PC-3 (cell line): Measurements from ENCODE around the gene NKX2-4. TPM values are rescaled to one million over a fixed set of nuclear protein-coding genes. Genes with fewer than 3 reads are reported as not detected.

Experiments
- ATAC-seq: fragments of 200-7000 bp; cut with Tn5 transposase; 2 replicates; pipeline ENCODE4 v1.9.1; 2020; ENCODE audit warnings: mild to moderate bottlenecking, moderate library complexity
- BruUV-seq: library from RNA; stranded (reverse); fragments of 400-500 nt; replicated peaks from 2 replicates; lab custom pipeline; 2021; lab: Mats Ljungman, UMichigan
- CTCF ChIA-PET: fragments of 300-600 bp; sonication (Branson Sonifier 250); formaldehyde crosslinking; loops from one replicate; lab custom pipeline; 2022; ENCODE audit warnings: antibody characterized with exemption; lab: Charles Lee
- POLR2A ChIA-PET: fragments of 300-600 bp; sonication (Branson Sonifier 250); formaldehyde crosslinking; loops from one replicate; lab custom pipeline; 2022; ENCODE audit warnings: antibody characterized with exemption; ENCODE audit not compliant: unreplicated experiment; lab: Charles Lee
- DNase-seq: peaks from one replicate; pipeline ENCODE4 v3.0.0-alpha.2; 2015
- H2AFZ ChIP-seq: fragments of 300-600 bp; sonication (generic); 2 replicates; pipeline ENCODE4 v1.6.0; 2016; ENCODE audit warnings: antibody characterized with exemption, low read length
- H3F3A ChIP-seq: fragments of 300-600 bp; sonication (generic); one replicate; pipeline ENCODE4 v1.6.0; 2017; ENCODE audit warnings: antibody characterized with exemption, low read length, control low read depth, mild to moderate bottlenecking; ENCODE audit not compliant: unreplicated experiment
- H3K27ac ChIP-seq: fragments of 300-600 bp; sonication (generic); 2 replicates; pipeline ENCODE4 v1.5.1; 2016; ENCODE audit warnings: mild to moderate bottlenecking, low read length
- H3K27me3 ChIP-seq: fragments of 300-600 bp; sonication (generic); 2 replicates; pipeline ENCODE4 v1.6.1; 2016; ENCODE audit warnings: low read length, mixed read lengths
- H3K36me3 ChIP-seq: fragments of 300-600 bp; sonication (generic); 2 replicates; pipeline ENCODE4 v1.6.1; 2016; ENCODE audit warnings: low read depth, mixed run types, low read length, mixed read lengths
- H3K4me1 ChIP-seq: fragments of 300-600 bp; sonication (generic); 2 replicates; pipeline ENCODE4 v1.5.1; 2016; ENCODE audit warnings: low read length; ENCODE audit not compliant: insufficient read depth
- H3K4me2 ChIP-seq: fragments of 300-600 bp; sonication (generic); 2 replicates; pipeline ENCODE4 v1.6.0; 2016; ENCODE audit warnings: low read length
- H3K4me3 ChIP-seq: fragments of 300-600 bp; sonication (generic); 2 replicates; pipeline ENCODE4 v1.5.1; 2016; ENCODE audit warnings: mild to moderate bottlenecking, low read length, mixed read lengths
- H3K79me2 ChIP-seq: fragments of 300-600 bp; sonication (generic); 2 replicates; pipeline ENCODE4 v1.6.1; 2017; ENCODE audit warnings: low read length, mixed read lengths
- H3K9ac ChIP-seq: fragments of 300-600 bp; sonication (generic); 2 replicates; pipeline ENCODE4 v1.6.0; 2016; ENCODE audit warnings: mild to moderate bottlenecking, low read length
- H3K9me2 ChIP-seq: fragments of 300-600 bp; sonication (generic); replicated peaks from 2 replicates; pipeline ENCODE4 v1.6.1; 2016; ENCODE audit warnings: mixed run types, low read length, mixed read lengths
- H3K9me3 ChIP-seq: fragments of 300-600 bp; sonication (generic); 2 replicates; pipeline ENCODE4 v1.6.1; 2016; ENCODE audit warnings: low read length, mixed read lengths
- H4K20me1 ChIP-seq: fragments of 300-600 bp; sonication (generic); 2 replicates; pipeline ENCODE4 v1.6.1; 2016; ENCODE audit warnings: low read length, mixed read lengths
- EZH2 ChIP-seq: fragments of 300-600 bp; sonication (generic); IDR thresholded peaks from one replicate; pipeline ENCODE4 v1.6.1; 2017; ENCODE audit warnings: antibody characterized with exemption, mild to moderate bottlenecking, low read length; ENCODE audit not compliant: unreplicated experiment
- EZH2phosphoT487 ChIP-seq: fragments of 300-600 bp; sonication (generic); IDR thresholded peaks from 2 replicates; pipeline ENCODE4 v1.6.1; 2018; ENCODE audit warnings: mild to moderate bottlenecking, antibody characterized with exemption, low read length, borderline replicate concordance
- intact Hi-C: fragments of 100-400 bp; cut with micrococcal nuclease; formaldehyde crosslinking; loops from 2 replicates; pipeline ENCODE4 v1.9.0; 2023
- total RNA-seq: library from RNA; depleted of rRNA; stranded (reverse); fragments of >200 nt; gene quantifications from 2 replicates; pipeline ENCODE4 v1.2.3, GENCODE V29; 2014
- TF ChIP-seq, protein P1 (sequence below): fragments of 300-600 bp; sonication (generic); conservative IDR thresholded peaks from 2 replicates; pipeline ENCODE4 v1.5.1; 2017; ENCODE audit warnings: antibody characterized with exemption, low read depth, mild to moderate bottlenecking, low read length

Gene NKX2-4
- total RNA-seq, 1 experiment from 2014 or later, result not detected

DNA sequence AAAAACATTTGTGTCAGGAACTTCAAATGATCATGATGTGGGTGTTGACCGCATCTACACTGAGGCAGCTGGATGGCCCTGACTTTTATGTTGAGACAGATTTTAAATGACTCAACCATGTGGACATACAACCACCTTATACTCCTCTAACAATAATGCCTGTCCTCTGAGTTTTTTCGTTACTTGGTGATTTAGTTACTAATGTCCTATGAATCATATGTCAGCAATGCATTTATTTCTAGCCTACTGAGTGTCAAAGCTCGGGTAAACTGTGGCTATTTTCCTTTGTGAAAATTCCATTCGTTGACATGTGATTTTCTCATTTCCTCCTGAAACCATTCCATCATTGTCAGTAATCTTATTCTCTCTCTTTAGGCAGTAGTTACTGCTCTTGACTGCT lies 38.9 kb upstream of the NKX2-4 start:
- intact Hi-C loops, result no loop called here
- H3K4me1 ChIP-seq, result peaks cover 31% of the 10 kb centered on the region
- TF ChIP-seq, protein P1, sequence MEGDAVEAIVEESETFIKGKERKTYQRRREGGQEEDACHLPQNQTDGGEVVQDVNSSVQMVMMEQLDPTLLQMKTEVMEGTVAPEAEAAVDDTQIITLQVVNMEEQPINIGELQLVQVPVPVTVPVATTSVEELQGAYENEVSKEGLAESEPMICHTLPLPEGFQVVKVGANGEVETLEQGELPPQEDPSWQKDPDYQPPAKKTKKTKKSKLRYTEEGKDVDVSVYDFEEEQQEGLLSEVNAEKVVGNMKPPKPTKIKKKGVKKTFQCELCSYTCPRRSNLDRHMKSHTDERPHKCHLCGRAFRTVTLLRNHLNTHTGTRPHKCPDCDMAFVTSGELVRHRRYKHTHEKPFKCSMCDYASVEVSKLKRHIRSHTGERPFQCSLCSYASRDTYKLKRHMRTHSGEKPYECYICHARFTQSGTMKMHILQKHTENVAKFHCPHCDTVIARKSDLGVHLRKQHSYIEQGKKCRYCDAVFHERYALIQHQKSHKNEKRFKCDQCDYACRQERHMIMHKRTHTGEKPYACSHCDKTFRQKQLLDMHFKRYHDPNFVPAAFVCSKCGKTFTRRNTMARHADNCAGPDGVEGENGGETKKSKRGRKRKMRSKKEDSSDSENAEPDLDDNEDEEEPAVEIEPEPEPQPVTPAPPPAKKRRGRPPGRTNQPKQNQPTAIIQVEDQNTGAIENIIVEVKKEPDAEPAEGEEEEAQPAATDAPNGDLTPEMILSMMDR, result no peak
- TF ChIP-seq EZH2 (no peak), EZH2phosphoT487 (no peak)
- H4K20me1 ChIP-seq, result no peaks in the 10 kb centered on the region
- DNase-seq (peak; percentile 91), ATAC-seq (peak; percentile 89)
- no peaks in the 10 kb centered on the region for H3K36me3 ChIP-seq
- H3K9me3 ChIP-seq, result no peaks in the 10 kb centered on the region
- ChIA-PET CTCF (no interaction called here), POLR2A (no interaction called here)
- no peak overlapping the region for H3K4me3 ChIP-seq
- H3K9me2 ChIP-seq, result 0 out of 2 replicates have a peak, but pooled peaks cover 3% of the 10 kb centered on the region
- H3F3A ChIP-seq, result no peaks in the 10 kb centered on the region
- H2AFZ ChIP-seq, result no peak overlapping the region
- no TSS peak for BruUV-seq
- no peak overlapping the region for H3K9ac ChIP-seq
- H3K79me2 ChIP-seq, result no peaks in the 10 kb centered on the region
- 0 out of 2 replicates have a peak, but pooled peaks cover 3% of the 10 kb centered on the region for H3K27me3 ChIP-seq
- H3K4me2 ChIP-seq, result peak overlapping the region; percentile 42
- peak overlapping the region; percentile 40 for H3K27ac ChIP-seq

DNA sequence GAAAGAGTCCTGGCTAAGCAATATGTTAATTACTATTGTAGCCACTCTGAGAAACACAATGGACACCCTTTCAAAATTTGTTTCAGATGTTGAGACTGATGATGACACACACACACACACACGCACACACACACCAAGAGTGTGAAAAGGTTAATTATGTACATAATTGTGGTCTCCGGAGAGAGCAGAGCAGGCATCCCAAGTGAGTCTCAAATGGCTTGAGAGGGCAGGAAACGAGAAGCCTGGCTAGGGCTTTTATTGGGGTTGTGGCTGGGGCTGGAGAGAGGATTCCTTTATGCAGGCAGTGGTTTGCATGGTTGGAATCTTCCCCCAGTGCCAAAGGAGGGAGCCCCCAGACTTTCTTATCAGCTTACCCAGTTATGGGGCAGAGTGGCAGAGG lies 38.2 kb upstream of the NKX2-4 start:
- H3K4me2 ChIP-seq, result no peak overlapping the region
- H3K9ac ChIP-seq, result no peak overlapping the region
- CTCF ChIA-PET, result no interaction called here

More for the DNA sequence above, 38.2 kb upstream of the NKX2-4 start:
- Histone ChIP-seq H2AFZ (no peak overlapping the region), H3K27me3 (0 out of 2 replicates have a peak, but pooled peaks cover 3% of the 10 kb centered on the region), H3K4me1 (peaks cover 31% of the 10 kb centered on the region), H3K27ac (peak overlapping the region; percentile 7; the same call in 1 of the 2 replicates), H3K4me3 (no peak overlapping the region), H3K79me2 (no peaks in the 10 kb centered on the region), H3F3A (no peaks in the 10 kb centered on the region), H3K9me3 (no peaks in the 10 kb centered on the region), H3K9me2 (0 out of 2 replicates have a peak, but pooled peaks cover 3% of the 10 kb centered on the region), H4K20me1 (no peaks in the 10 kb centered on the region), H3K36me3 (no peaks in the 10 kb centered on the region)
- TF ChIP-seq EZH2phosphoT487 (no peak), EZH2 (no peak)
- TF ChIP-seq, protein P1, result no peak
- DNase-seq (no peak), ATAC-seq (no peak)
- intact Hi-C loops, result no loop called here
- BruUV-seq, result no TSS peak
- POLR2A ChIA-PET, result no interaction called here
